ENCODE data around the gene INSR. TPM values are rescaled to one million over a fixed set of nuclear protein-coding genes. Genes with fewer than 3 reads are reported as not detected.
A peak's percentile ranks its signal among the peaks of the same experiment; 100 is the strongest.
"Not testable (repeated sequence)": the region's sequence is repeated elsewhere in the genome, so short reads cannot be mapped to it uniquely, and the experiment has no call there.

Gene INSR
- total RNA-seq, 4 donors from 2014 or later = 38.9 to 101 (median 67.7) TPM

DNA sequence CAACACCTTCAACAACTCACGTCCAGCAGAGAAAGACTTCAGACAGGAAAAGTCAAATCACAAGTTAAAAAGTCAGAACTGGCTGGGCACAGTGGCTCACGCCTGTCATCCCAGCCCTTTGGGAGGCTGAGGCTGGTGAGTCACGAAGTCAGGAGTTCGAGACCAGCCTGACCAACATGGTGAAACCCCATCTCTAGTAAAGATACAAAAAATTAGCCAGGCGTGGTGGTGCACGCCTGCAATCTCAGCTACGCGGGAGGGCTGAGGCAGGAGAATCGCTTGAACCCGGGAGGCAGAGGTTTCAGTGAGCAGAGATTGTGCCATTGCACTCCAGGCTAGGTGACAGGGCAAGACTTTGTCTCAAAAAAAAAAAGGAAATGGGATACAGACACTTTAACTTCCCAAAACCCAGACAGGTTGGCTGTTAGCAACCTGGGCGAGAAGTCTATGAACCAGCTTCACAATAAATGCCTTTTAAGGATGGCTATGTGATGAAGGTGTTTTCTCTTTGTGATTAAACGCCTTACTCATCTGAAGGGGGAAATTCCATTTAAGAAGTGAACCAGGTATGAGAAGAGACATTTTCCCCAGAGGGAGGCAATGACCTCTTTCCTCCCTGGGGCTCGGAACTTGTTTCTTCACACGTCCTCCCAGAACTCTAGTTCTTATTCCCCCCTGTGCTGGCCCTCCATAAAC lies 80.4 kb downstream of the INSR start:
- H3K36me3 ChIP-seq = no peaks in the 10 kb centered on the region
- no peak for DNase-seq
- H3K4me3 ChIP-seq (replicated peaks in 1 of 3) = no peak overlapping the region
- TF ChIP-seq POLR2A (IDR thresholded peaks at IDR 0.05) = no peak
- TF ChIP-seq, protein P1, sequence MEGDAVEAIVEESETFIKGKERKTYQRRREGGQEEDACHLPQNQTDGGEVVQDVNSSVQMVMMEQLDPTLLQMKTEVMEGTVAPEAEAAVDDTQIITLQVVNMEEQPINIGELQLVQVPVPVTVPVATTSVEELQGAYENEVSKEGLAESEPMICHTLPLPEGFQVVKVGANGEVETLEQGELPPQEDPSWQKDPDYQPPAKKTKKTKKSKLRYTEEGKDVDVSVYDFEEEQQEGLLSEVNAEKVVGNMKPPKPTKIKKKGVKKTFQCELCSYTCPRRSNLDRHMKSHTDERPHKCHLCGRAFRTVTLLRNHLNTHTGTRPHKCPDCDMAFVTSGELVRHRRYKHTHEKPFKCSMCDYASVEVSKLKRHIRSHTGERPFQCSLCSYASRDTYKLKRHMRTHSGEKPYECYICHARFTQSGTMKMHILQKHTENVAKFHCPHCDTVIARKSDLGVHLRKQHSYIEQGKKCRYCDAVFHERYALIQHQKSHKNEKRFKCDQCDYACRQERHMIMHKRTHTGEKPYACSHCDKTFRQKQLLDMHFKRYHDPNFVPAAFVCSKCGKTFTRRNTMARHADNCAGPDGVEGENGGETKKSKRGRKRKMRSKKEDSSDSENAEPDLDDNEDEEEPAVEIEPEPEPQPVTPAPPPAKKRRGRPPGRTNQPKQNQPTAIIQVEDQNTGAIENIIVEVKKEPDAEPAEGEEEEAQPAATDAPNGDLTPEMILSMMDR (IDR thresholded peaks at IDR 0.05) = no peak
- H3K27ac ChIP-seq = no peak overlapping the region
- no peaks in the 10 kb centered on the region for H3K9me3 ChIP-seq
- intact Hi-C loops (cut with DNase I) = no loop called here
- peaks cover 0 to 27% of the 10 kb centered on the region in 2 donors for H3K4me1 ChIP-seq
- no peaks in the 10 kb centered on the region for H3K27me3 ChIP-seq
- WGBS, 2 donors = 83 to 85% methylated on average over 14 of the region's 14 CpGs

DNA sequence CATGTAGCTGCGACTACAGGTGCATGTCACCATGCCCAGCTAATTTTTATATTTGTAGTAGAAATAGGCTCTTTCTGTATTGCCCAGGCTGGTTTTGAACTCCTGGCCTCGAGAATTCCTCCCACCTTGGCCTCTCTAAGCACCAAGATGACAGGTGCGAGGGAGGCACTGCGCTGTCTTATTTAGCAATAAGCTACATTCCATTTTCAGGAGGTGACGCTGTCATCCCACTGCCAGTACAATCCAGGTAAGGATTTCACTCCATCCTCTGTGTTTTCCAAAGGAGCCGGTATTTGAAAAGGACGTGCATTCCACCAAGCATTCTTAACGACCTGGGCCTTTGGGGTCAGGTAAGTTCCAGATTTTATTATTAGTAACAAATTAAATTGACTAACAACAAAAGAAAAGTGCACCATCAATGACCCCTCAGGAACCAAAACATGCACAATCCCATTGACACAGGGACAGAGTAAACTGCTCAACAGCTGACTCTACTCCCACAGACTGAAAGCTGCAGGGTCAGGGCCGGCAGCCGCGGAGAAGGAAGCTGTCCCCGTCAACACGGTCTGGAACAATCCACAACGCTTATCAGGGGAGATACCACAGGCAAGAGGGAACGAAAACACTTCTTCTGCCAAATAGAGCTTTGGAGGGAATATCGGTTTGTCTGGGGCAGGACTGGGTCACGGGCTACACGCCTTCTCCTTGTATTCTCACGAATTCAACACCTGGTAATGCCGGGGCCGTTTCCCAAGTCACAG lies 82.8 kb downstream of the INSR start:
- Histone ChIP-seq H3K4me3 (replicated peaks in 1 of 3) (no peak overlapping the region), H3K9me3 (no peaks in the 10 kb centered on the region), H3K36me3 (no peaks in the 10 kb centered on the region), H3K4me1 (peaks cover 0 to 36% of the 10 kb centered on the region in 2 donors), H3K27ac (no peak overlapping the region), H3K27me3 (no peaks in the 10 kb centered on the region)
- TF ChIP-seq POLR2A (IDR thresholded peaks at IDR 0.05) = no peak
- TF ChIP-seq, protein P1 (IDR thresholded peaks at IDR 0.05) = no peak
- 64 to 73% methylated on average over 18 to 21 of the region's 21 CpGs for WGBS, 2 donors
- DNase-seq = no peak
- intact Hi-C loops (cut with DNase I) = no loop called here

DNA sequence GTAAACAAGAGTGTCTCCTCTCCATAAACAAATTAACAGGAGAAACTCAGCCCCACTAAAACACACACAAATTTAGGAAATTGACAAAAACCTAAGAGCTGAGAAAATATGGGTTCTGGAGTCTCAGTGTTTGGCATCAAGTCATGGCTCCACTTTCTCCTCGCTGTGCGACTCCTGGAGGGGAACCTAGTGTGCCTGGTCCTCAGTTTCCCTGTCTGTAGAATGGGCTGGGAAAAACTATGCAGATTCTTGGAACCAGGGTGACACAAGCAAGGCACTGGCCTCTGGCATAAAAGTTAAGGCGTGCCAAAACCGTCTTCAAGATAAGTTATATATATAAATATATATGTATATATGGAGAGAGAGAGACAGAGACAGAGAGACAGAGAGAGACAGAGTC lies 83.9 kb downstream of the INSR start:
- 92 to 96% methylated on average over 4 of the region's 4 CpGs for WGBS, 2 donors
- H3K27me3 ChIP-seq = no peaks in the 10 kb centered on the region
- no peak for TF ChIP-seq POLR2A (IDR thresholded peaks at IDR 0.05)
- TF ChIP-seq, protein P1 (IDR thresholded peaks at IDR 0.05) = no peak
- H3K4me1 ChIP-seq = peaks cover 0 to 33% of the 10 kb centered on the region in 2 donors
- no peak overlapping the region for H3K27ac ChIP-seq
- no peaks in the 10 kb centered on the region for H3K36me3 ChIP-seq
- intact Hi-C loops (cut with DNase I) = no loop called here
- no peak for DNase-seq
- no peak overlapping the region for H3K4me3 ChIP-seq (replicated peaks in 1 of 3)
- H3K9me3 ChIP-seq = no peaks in the 10 kb centered on the region

DNA sequence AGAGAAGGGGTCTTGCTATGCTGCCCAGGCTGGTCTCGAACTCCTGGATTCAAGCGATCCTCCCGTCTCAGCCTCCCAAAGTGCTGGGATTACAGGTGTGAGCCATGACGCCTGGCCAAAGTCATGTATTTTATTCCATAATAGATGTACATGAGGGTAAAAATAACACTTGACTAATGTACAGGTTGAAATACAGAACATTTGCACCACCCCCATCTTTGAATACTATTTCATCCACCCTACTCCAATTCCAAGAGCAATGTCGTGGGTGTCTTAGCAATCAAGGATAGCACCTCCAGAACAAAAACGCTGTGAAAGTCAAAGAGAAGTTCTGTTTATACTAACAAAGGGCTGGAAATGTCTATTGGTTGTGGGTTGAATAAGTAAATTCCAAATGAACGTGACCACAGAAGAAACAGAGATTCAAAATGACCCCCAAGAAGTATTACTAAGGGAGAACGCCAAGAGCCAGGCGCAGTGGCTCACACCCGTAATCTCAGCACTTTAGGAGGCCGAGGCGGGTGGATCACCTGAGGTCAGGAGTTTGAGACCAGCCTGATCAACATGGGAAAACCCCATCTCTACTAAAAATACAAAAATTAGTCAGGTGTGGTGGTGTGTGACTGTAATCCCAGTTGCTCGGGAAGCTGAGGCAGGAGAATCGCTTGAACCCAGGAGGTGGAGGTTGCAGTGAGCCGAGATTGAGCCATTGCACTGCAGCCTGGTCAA lies 84.5 kb downstream of the INSR start:
- peaks cover 0 to 27% of the 10 kb centered on the region in 2 donors for H3K4me1 ChIP-seq
- intact Hi-C loops (cut with DNase I); H3K36me3 ChIP-seq; H3K9me3 ChIP-seq; H3K27ac ChIP-seq; H3K27me3 ChIP-seq; H3K4me3 ChIP-seq (replicated peaks in 1 of 3): not testable (repeated sequence)
- peak in 1 of 2 donors; percentile 8 for DNase-seq
- 87% methylated on average over 15 of the region's 15 CpGs for whole genome bisulfite sequencing, 2 donors

DNA sequence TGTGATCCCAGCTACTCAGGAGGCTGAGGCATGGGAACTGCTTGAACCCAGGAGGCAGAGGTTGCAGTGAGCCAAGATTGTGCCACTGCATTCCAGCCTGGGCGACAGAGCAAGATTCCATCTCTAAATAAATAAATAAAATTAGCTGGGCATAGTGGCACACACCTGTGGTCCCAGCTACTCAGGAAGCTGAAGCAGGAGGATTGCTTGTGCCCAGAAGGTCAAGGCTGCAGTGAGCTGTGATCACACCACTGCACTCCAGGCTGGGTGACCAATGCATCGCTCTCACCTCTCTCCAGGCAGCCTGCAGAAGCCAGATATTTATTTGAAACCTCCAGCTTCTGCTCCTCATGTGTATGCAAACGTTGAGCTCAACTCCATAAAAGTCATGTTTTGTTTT lies 85.2 kb downstream of the INSR start:
- H3K36me3 ChIP-seq; H3K27ac ChIP-seq; DNase-seq; intact Hi-C loops (cut with DNase I); H3K4me3 ChIP-seq (replicated peaks in 1 of 3); H3K27me3 ChIP-seq; H3K9me3 ChIP-seq: not testable (repeated sequence)
- H3K4me1 ChIP-seq = peaks cover 0 to 25% of the 10 kb centered on the region in 2 donors
- 83% methylated on average over 3 of the region's 3 CpGs for WGBS, 2 donors

Measured in thyroid gland (tissue), 4 donors.